GM12878 (cell line): ENCODE results near the gene BCL11A. TPM values are rescaled to one million over a fixed set of nuclear protein-coding genes. Genes with fewer than 3 reads are reported as not detected.

Experiments
- ATAC-seq: fragments of 200-7000 bp; cut with Tn5 transposase; 3 replicates; pipeline ENCODE4 v1.9.1; 2020; ENCODE audit warnings: mild to moderate bottlenecking, moderate library complexity
- BruUV-seq: library from RNA; stranded (reverse); fragments of 400-500 nt; replicated peaks from 2 replicates; lab custom pipeline; 2021; lab: Mats Ljungman, UMichigan
- CTCF ChIA-PET: fragments of 300-600 bp; sonication (Branson Sonifier 250); formaldehyde crosslinking; extraction: SDS; loops from one replicate; lab custom pipeline; 2021; ENCODE audit warnings: inconsistent platforms; lab: Yijun Ruan, JAX
- POLR2A ChIA-PET: fragments of 350-600 bp; formaldehyde crosslinking; extraction: SDS; loops from one replicate; lab custom pipeline; 2021; ENCODE audit warnings: inconsistent platforms; lab: Charles Lee
- RAD21 ChIA-PET: fragments of 300-600 bp; sonication (Branson Sonifier 250); formaldehyde crosslinking; loops from one replicate; lab custom pipeline; 2023; ENCODE audit warnings: antibody characterized with exemption; ENCODE audit not compliant: unreplicated experiment; lab: Charles Lee
- SMC1A ChIA-PET: fragments of 300-600 bp; sonication (Branson Sonifier 250); formaldehyde crosslinking; loops from one replicate; lab custom pipeline; 2023; ENCODE audit not compliant: unreplicated experiment, uncharacterized antibody; lab: Charles Lee
- DNase-seq: peaks from one replicate; pipeline ENCODE4 v3.0.0-alpha.2; 2011; ENCODE audit warnings: low read depth, low spot score
- FAIRE-seq: peaks from 3 replicates; lab custom pipeline; 2011; peaks lifted over from hg19 to GRCh38; lab: Jason Lieb, UNC
- H2AFZ ChIP-seq: 2 replicates; pipeline ENCODE4 v1.6.0; 2011; ENCODE audit warnings: low read depth, low read length, control low read depth; ENCODE audit not compliant: control insufficient read depth
- H3K27ac ChIP-seq: 2 replicates; pipeline ENCODE4 v1.5.1; 2011; ENCODE audit warnings: control low read depth; ENCODE audit not compliant: control insufficient read depth, insufficient read depth
- H3K27me3 ChIP-seq, 2 experiments: replicated peaks in 1 of 2; 2 replicates each; pipeline versions ENCODE4 v1.6.0 to v1.6.1; 2011; ENCODE audit warnings: low read length in 1 of 2; ENCODE audit not compliant: control insufficient read depth in 2 of 2, insufficient read depth in 2 of 2
- H3K36me3 ChIP-seq, 2 experiments: 2 replicates each; pipeline ENCODE4 v1.5.1; 2011; ENCODE audit warnings: low read length in 1 of 2; ENCODE audit not compliant: control insufficient read depth in 2 of 2, insufficient read depth in 2 of 2
- H3K4me1 ChIP-seq: 2 replicates; pipeline ENCODE4 v1.6.1; 2011; ENCODE audit warnings: mild to moderate bottlenecking, low read length, moderate library complexity, mixed read lengths; ENCODE audit not compliant: control insufficient read depth, insufficient read depth
- H3K4me2 ChIP-seq: 2 replicates; pipeline ENCODE4 v1.6.0; 2011; ENCODE audit warnings: control low read depth; ENCODE audit not compliant: control insufficient read depth, insufficient read depth
- H3K4me3 ChIP-seq: fragments of 200-600 bp; sonication (generic); 2 replicates; pipeline ENCODE4 v1.5.1; 2016
- H3K79me2 ChIP-seq: 2 replicates; pipeline ENCODE4 v1.6.0; 2011; ENCODE audit warnings: low read length; ENCODE audit not compliant: control insufficient read depth, insufficient read depth
- H3K9ac ChIP-seq: 2 replicates; pipeline ENCODE4 v1.8.0; 2011; ENCODE audit warnings: low read length, control low read depth, mixed read lengths; ENCODE audit not compliant: control insufficient read depth, insufficient read depth
- H3K9me3 ChIP-seq: replicated peaks from 3 replicates; pipeline ENCODE4 v1.5.1; 2011; ENCODE audit warnings: mild to moderate bottlenecking, low read length; ENCODE audit not compliant: control insufficient read depth, insufficient read depth
- H4K20me1 ChIP-seq: 2 replicates; pipeline ENCODE4 v1.6.0; 2011; ENCODE audit not compliant: control insufficient read depth, insufficient read depth
- BCL3 ChIP-seq: IDR thresholded peaks from 2 replicates; pipeline ENCODE4 v1.6.1; 2011; ENCODE audit warnings: borderline replicate concordance, low read depth, mild to moderate bottlenecking, moderate library complexity, low read length; ENCODE audit not compliant: insufficient read depth, poor library complexity, severe bottlenecking
- CUX1 ChIP-seq: IDR thresholded peaks from 2 replicates; pipeline ENCODE4 v1.6.1; 2012; ENCODE audit warnings: improper control_type of control experiment, low read depth, low read length; ENCODE audit not compliant: insufficient replicate concordance
- E4F1 ChIP-seq: fragments of 450-650 bp; IDR thresholded peaks from 2 replicates; pipeline ENCODE4 v1.6.1; 2018; ENCODE audit warnings: borderline replicate concordance, mild to moderate bottlenecking; ENCODE audit not compliant: partially characterized antibody
- FOXK2 ChIP-seq: fragments of 450-650 bp; IDR thresholded peaks from 2 replicates; pipeline ENCODE4 v1.6.1; 2017; ENCODE audit warnings: mild to moderate bottlenecking, moderate library complexity
- IRF3 ChIP-seq: fragments of 450-650 bp; IDR thresholded peaks from 2 replicates; pipeline ENCODE4 v1.6.1; 2014; ENCODE audit warnings: mild to moderate bottlenecking
- IRF4 ChIP-seq: IDR thresholded peaks from 2 replicates; pipeline ENCODE4 v1.6.1; 2011; ENCODE audit warnings: low read depth, low read length
- KAT2A ChIP-seq: conservative IDR thresholded peaks from 2 replicates; pipeline ENCODE4 v1.6.1; 2011; ENCODE audit warnings: low read depth, low read length; ENCODE audit not compliant: control insufficient read depth
- MXI1 ChIP-seq: fragments of 150-350 bp; IDR thresholded peaks from 2 replicates; pipeline ENCODE4 v1.6.1; 2011; ENCODE audit warnings: low read depth, mild to moderate bottlenecking, inconsistent platforms, low read length, improper control_type of control experiment
- NBN ChIP-seq: fragments of 450-650 bp; IDR thresholded peaks from 2 replicates; pipeline ENCODE4 v1.6.1; 2016
- RUNX3 ChIP-seq: IDR thresholded peaks from 2 replicates; pipeline ENCODE4 v1.6.1; 2012; ENCODE audit warnings: low read length, inconsistent platforms
- TARDBP ChIP-seq: IDR thresholded peaks from 2 replicates; pipeline ENCODE4 v1.6.1; 2016; ENCODE audit warnings: borderline replicate concordance
- ZBED1 ChIP-seq: IDR thresholded peaks from 2 replicates; pipeline ENCODE4 v1.6.1; 2016; ENCODE audit warnings: borderline replicate concordance
- WGBS: methylation state at CpG from one replicate; pipeline ENCODE4 v1.1.6; 2016; ENCODE audit warnings: low lambda C conversion rate; ENCODE audit not compliant: insufficient replicate concordance, insufficient coverage; ENCODE audit errors: missing lambda C conversion rate; 5-methylcytosine and 5-hydroxymethylcytosine counted together
- in situ Hi-C: fragments of 300-500 bp; cut with MboI; formaldehyde crosslinking; loops from 9 replicates; pipeline ENCODE4 v1.14.3; 2018; ENCODE audit warnings: mixed read lengths
- intact Hi-C: fragments of 100-400 bp; cut with micrococcal nuclease; formaldehyde crosslinking; loops from one replicate; pipeline ENCODE4 v1.14.2; 2022; ENCODE audit not compliant: unreplicated experiment
- polyA plus RNA-seq, 11 experiments: library from polyadenylated mRNA; depleted of rRNA in 4 of 11; unstranded in 6 of 11; stranded (reverse) in 5 of 11; fragments of >200 nt; fragmentation: Nextera tagmentation in 4 of 11; fragmentation: Illumina TruSeq in 1 of 11; extraction: Ambion mirVana in 4 of 11; extraction: Trizol in 1 of 11; gene quantifications; 1 replicate in 1 of 11; 2 replicates in 10 of 11; pipeline versions ENCODE4 v1.2.1 to v1.2.3, GENCODE V29; 2011 to 2016; ENCODE audit warnings: inconsistent platforms in 2 of 11, missing spikeins in 2 of 11, low read depth in 1 of 11
- total RNA-seq, 4 experiments: library from RNA; depleted of rRNA in 3 of 4; stranded (reverse); fragments of >200 nt in 3 of 4; fragmentation: Illumina TruSeq in 1 of 4; extraction: Trizol in 1 of 4; gene quantifications; 2 replicates each; pipeline versions ENCODE4 v1.2.1 to v1.2.3, GENCODE V29; 2013 to 2021
- TF ChIP-seq, protein P1 (sequence below): fragments of 450-650 bp; IDR thresholded peaks from 2 replicates; pipeline ENCODE4 v1.6.1; 2017; ENCODE audit warnings: borderline replicate concordance

Gene BCL11A
- total and polyA plus RNA-seq, 10 of the 15 experiments (the other 5 are each of a cell fraction or from before 2014, with no cell fraction given), result 7.5 to 26.6 (median 11.1) TPM; not detected in 1

GRCh38 chr2:60496475-60496874 lies 57.0 kb downstream of the BCL11A start:
- no peak for DNase-seq
- no peak for ATAC-seq
- H4K20me1 ChIP-seq, result no peaks in the 10 kb centered on the region
- RAD21 ChIA-PET, result no interaction called here
- intact Hi-C loops, result no loop called here
- POLR2A ChIA-PET, result interaction anchor here (1.0 kb wide), 1 partner anchor 21 kb away, joined by 3 read pairs; no protein-coding TSS in a partner anchor
- CTCF ChIA-PET, result interaction anchor here (1.0 to 1.3 kb wide), 2 partner anchors 20 to 54 kb away, joined by 3 to 5 read pairs; no protein-coding TSS in a partner anchor
- peaks cover 0 to 6% of the 10 kb centered on the region in 2 experiments; a peak in 1 of 4 replicates for H3K36me3 ChIP-seq
- FAIRE-seq, result no peak
- H3K27ac ChIP-seq, result no peak overlapping the region
- no peak overlapping the region for H2AFZ ChIP-seq
- in situ Hi-C loops, result no loop called here
- 100% methylated on average over 1 of the region's 1 CpG for WGBS
- H3K9me3 ChIP-seq, result no peaks in the 10 kb centered on the region
- SMC1A ChIA-PET, result interaction anchor here (0.9 kb wide), 1 partner anchor 50 kb away, joined by 4 read pairs; no protein-coding TSS in a partner anchor
- peaks cover 22% of the 10 kb centered on the region for H3K4me1 ChIP-seq
- no TSS peak for BruUV-seq
- no peak overlapping the region for H3K4me2 ChIP-seq
- H3K27me3 ChIP-seq, result no peaks in the 10 kb centered on the region
- no peak overlapping the region for H3K4me3 ChIP-seq
- H3K79me2 ChIP-seq, result peaks cover 22% of the 10 kb centered on the region
- no peak overlapping the region for H3K9ac ChIP-seq
- no peak for TF ChIP-seq FOXK2
- no peak for TF ChIP-seq RUNX3
- no peak for TF ChIP-seq NBN
- no peak for TF ChIP-seq MXI1
- TF ChIP-seq E4F1, result no peak
- TF ChIP-seq CUX1, result no peak
- TF ChIP-seq, protein P1, sequence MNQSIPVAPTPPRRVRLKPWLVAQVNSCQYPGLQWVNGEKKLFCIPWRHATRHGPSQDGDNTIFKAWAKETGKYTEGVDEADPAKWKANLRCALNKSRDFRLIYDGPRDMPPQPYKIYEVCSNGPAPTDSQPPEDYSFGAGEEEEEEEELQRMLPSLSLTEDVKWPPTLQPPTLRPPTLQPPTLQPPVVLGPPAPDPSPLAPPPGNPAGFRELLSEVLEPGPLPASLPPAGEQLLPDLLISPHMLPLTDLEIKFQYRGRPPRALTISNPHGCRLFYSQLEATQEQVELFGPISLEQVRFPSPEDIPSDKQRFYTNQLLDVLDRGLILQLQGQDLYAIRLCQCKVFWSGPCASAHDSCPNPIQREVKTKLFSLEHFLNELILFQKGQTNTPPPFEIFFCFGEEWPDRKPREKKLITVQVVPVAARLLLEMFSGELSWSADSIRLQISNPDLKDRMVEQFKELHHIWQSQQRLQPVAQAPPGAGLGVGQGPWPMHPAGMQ, result no peak
- no peak for TF ChIP-seq BCL3
- TF ChIP-seq IRF4, result no peak
- TF ChIP-seq IRF3, result no peak
- no peak for TF ChIP-seq ZBED1
- TF ChIP-seq TARDBP, result no peak
- TF ChIP-seq KAT2A, result no peak
